HCT116 (cell line): ENCODE data around the gene SLC25A42. TPM values are rescaled to one million over a fixed set of nuclear protein-coding genes. Genes with fewer than 3 reads are reported as not detected.

Experiments used
- ATAC-seq: fragments of 200-7000 bp; cut with Tn5 transposase; 2 replicates; pipeline ENCODE4 v1.9.1; 2020; ENCODE audit warnings: mild to moderate bottlenecking, moderate library complexity
- BruUV-seq: library from RNA; stranded (reverse); fragments of 400-500 nt; replicated peaks from 2 replicates; lab custom pipeline; 2021; lab: Mats Ljungman, UMichigan
- CTCF ChIA-PET: fragments of 300-600 bp; sonication (Branson Sonifier 250); formaldehyde crosslinking; loops from one replicate; lab custom pipeline; 2021; ENCODE audit warnings: antibody characterized with exemption; lab: Charles Lee
- POLR2A ChIA-PET: fragments of 300-600, 350-600 bp; sonication (Branson Sonifier 250); formaldehyde crosslinking; loops from one replicate; lab custom pipeline; 2021; ENCODE audit warnings: antibody characterized with exemption; lab: Charles Lee
- RAD21 ChIA-PET, 2 experiments: fragments of 300-600 bp; sonication (Branson Sonifier 250); formaldehyde crosslinking; loops; one replicate each; lab custom pipeline; 2023; ENCODE audit warnings: low total read pairs in 2 of 2; ENCODE audit not compliant: uncharacterized antibody in 2 of 2, unreplicated experiment in 2 of 2, low non-redundant PET in 1 of 2; lab: Charles Lee
- DNase-seq: peaks from one replicate; pipeline ENCODE4 v3.0.0-alpha.2; 2010; ENCODE audit warnings: low read depth, low spot score
- H2AFZ ChIP-seq: fragments of 200-600 bp; shearing (Covaris generic), sonication (generic); 2 replicates; pipeline ENCODE4 v1.6.1; 2017; ENCODE audit warnings: low read depth, mixed run types, mixed read lengths, antibody characterized with exemption, low read length; ENCODE audit not compliant: poor library complexity, severe bottlenecking
- H3K27ac ChIP-seq: 2 replicates; pipeline ENCODE4 v1.5.1; 2012; ENCODE audit warnings: low read depth, low read length
- H3K27me3 ChIP-seq: fragments of 200-600 bp; sonication (generic); 2 replicates; pipeline ENCODE4 v1.6.1; 2016; ENCODE audit warnings: mixed run types, low read length, mixed read lengths; ENCODE audit not compliant: insufficient read depth
- H3K36me3 ChIP-seq, 2 experiments: fragments of 200-500 bp in 1 of 2; fragments of 200-600 bp in 1 of 2; sonication (Bioruptor generic) in 1 of 2; sonication (generic) in 1 of 2; 2 replicates each; pipeline versions ENCODE4 v1.5.1 to v1.6.1; 2014 to 2016; ENCODE audit warnings: low read length in 2 of 2, inconsistent platforms in 1 of 2, mixed read lengths in 1 of 2, mixed run types in 1 of 2; ENCODE audit not compliant: insufficient read depth in 2 of 2, control insufficient read depth in 1 of 2
- H3K4me1 ChIP-seq, 2 experiments: fragments of 200-600 bp in 1 of 2; sonication (generic) in 1 of 2; 2 replicates each; pipeline versions ENCODE4 v1.5.1 to v1.6.1; 2012 to 2017; ENCODE audit warnings: low read length in 2 of 2, inconsistent platforms in 1 of 2, mild to moderate bottlenecking in 1 of 2, mixed read lengths in 1 of 2, mixed run types in 1 of 2, moderate library complexity in 1 of 2; ENCODE audit not compliant: insufficient read depth in 2 of 2, control insufficient read depth in 1 of 2
- H3K4me2 ChIP-seq: fragments of 200-600 bp; sonication (generic); 2 replicates; pipeline ENCODE4 v1.6.1; 2017; ENCODE audit warnings: mixed run types, low read length, mixed read lengths
- H3K4me3 ChIP-seq, 2 experiments: fragments of 200-600 bp in 1 of 2; sonication (generic) in 1 of 2; replicated peaks in 1 of 2; 2 replicates each; pipeline ENCODE4 v1.5.1; 2011 to 2016; ENCODE audit warnings: low read length in 2 of 2, control low read depth in 1 of 2, low read depth in 1 of 2, mild to moderate bottlenecking in 1 of 2, mixed read lengths in 1 of 2, mixed run types in 1 of 2
- H3K79me2 ChIP-seq: fragments of 200-600 bp; sonication (generic); 2 replicates; pipeline ENCODE4 v1.6.1; 2017; ENCODE audit warnings: mild to moderate bottlenecking, mixed run types, low read length, moderate library complexity, mixed read lengths; ENCODE audit not compliant: insufficient read depth
- H3K9ac ChIP-seq: fragments of 200-600 bp; sonication (generic); 2 replicates; pipeline ENCODE4 v1.6.1; 2016; ENCODE audit warnings: low read length, mixed read lengths
- H3K9me2 ChIP-seq: fragments of 200-600 bp; sonication (generic), shearing (Covaris generic); 2 replicates; pipeline ENCODE4 v1.6.1; 2017; ENCODE audit warnings: mixed run types, mild to moderate bottlenecking, moderate library complexity; ENCODE audit not compliant: insufficient read depth
- H3K9me3 ChIP-seq, 2 experiments: fragments of 200-500 bp in 1 of 2; fragments of 200-600 bp in 1 of 2; sonication (Bioruptor generic) in 1 of 2; sonication (generic) in 1 of 2; 2 replicates each; pipeline ENCODE4 v1.6.1; 2014 to 2017; ENCODE audit warnings: low read length in 2 of 2, mixed read lengths in 2 of 2, inconsistent platforms in 1 of 2, low read depth in 1 of 2, mild to moderate bottlenecking in 1 of 2, mixed run types in 1 of 2, moderate library complexity in 1 of 2; ENCODE audit not compliant: control insufficient read depth in 1 of 2, insufficient read depth in 1 of 2
- H4K20me1 ChIP-seq: fragments of 200-600 bp; sonication (generic), shearing (Covaris generic); 2 replicates; pipeline ENCODE4 v1.6.1; 2017; ENCODE audit warnings: mixed run types, mild to moderate bottlenecking, moderate library complexity; ENCODE audit not compliant: insufficient read depth
- CBX3 ChIP-seq: IDR thresholded peaks from 2 replicates; pipeline ENCODE4 v1.6.1; 2012; ENCODE audit warnings: low read depth
- CEBPB ChIP-seq: IDR thresholded peaks from 2 replicates; pipeline ENCODE4 v1.6.1; 2012; ENCODE audit warnings: low read depth
- EZH2 ChIP-seq: fragments of 200-600 bp; sonication (generic); IDR thresholded peaks from 2 replicates; pipeline ENCODE4 v1.6.1; 2017; ENCODE audit warnings: antibody characterized with exemption, mixed run types
- EZH2phosphoT487 ChIP-seq: fragments of 200-600 bp; IDR thresholded peaks from 2 replicates; pipeline ENCODE4 v1.6.1; 2018; ENCODE audit warnings: antibody characterized with exemption, borderline replicate concordance
- FOSL1 ChIP-seq: IDR thresholded peaks from 2 replicates; pipeline ENCODE4 v1.6.1; 2012; ENCODE audit warnings: low read depth
- JUND ChIP-seq: IDR thresholded peaks from 2 replicates; pipeline ENCODE4 v1.6.1; 2012
- POLR2A ChIP-seq: IDR thresholded peaks from 2 replicates; pipeline ENCODE4 v1.7.0; 2011; ENCODE audit warnings: borderline replicate concordance; ENCODE audit not compliant: insufficient read depth, insufficient read length; ENCODE audit errors: extremely low read depth
- POLR2AphosphoS5 ChIP-seq: IDR thresholded peaks from 2 replicates; pipeline ENCODE4 v1.6.1; 2011; ENCODE audit warnings: mild to moderate bottlenecking, low read depth, low read length, moderate library complexity
- RAD21 ChIP-seq: IDR thresholded peaks from 2 replicates; pipeline ENCODE4 v1.6.1; 2012; ENCODE audit warnings: low read depth, mild to moderate bottlenecking
- SIN3A ChIP-seq: IDR thresholded peaks from 2 replicates; pipeline ENCODE4 v1.6.1; 2012; ENCODE audit warnings: low read depth
- SP1 ChIP-seq: IDR thresholded peaks from 2 replicates; pipeline ENCODE4 v1.6.1; 2012; ENCODE audit warnings: low read depth
- YY1 ChIP-seq: IDR thresholded peaks from 2 replicates; pipeline ENCODE4 v1.6.1; 2011; ENCODE audit warnings: low read length, low read depth, moderate library complexity, mild to moderate bottlenecking; ENCODE audit not compliant: insufficient replicate concordance; ENCODE audit errors: extremely low read depth
- ZNF274 ChIP-seq: fragments of 200-500 bp; sonication (Bioruptor generic); IDR thresholded peaks from 2 replicates; pipeline ENCODE4 v1.6.1; 2014; ENCODE audit warnings: mild to moderate bottlenecking, low read depth, low read length, inconsistent platforms
- intact Hi-C: fragments of 100-400 bp; cut with micrococcal nuclease; formaldehyde crosslinking; loops from 2 replicates; pipeline ENCODE4 v1.10.0; 2022
- total RNA-seq: library from RNA; stranded (reverse); gene quantifications from one replicate; pipeline ENCODE4 v1.2.1, GENCODE V29; 2021; ENCODE audit not compliant: unreplicated experiment
- TF ChIP-seq, protein P1 (sequence below), 3 experiments: fragments of 200-600 bp in 1 of 3; sonication (generic) in 1 of 3; IDR thresholded peaks in 2 of 3; conservative IDR thresholded peaks in 1 of 3; 2 replicates each; pipeline ENCODE4 v1.5.1; 2012 to 2017; ENCODE audit warnings: low read depth in 2 of 3, low read length in 2 of 3, antibody characterized with exemption in 1 of 3, borderline replicate concordance in 1 of 3, control low read depth in 1 of 3, mild to moderate bottlenecking in 1 of 3, mixed read lengths in 1 of 3, mixed run types in 1 of 3, moderate library complexity in 1 of 3; ENCODE audit not compliant: insufficient read depth in 1 of 3
- TF ChIP-seq, protein P2 (sequence below): IDR thresholded peaks from 2 replicates; pipeline ENCODE4 v1.6.1; 2012

The SLC25A42 gene
- total RNA-seq, 1 experiment from 2014 or later: 10.2 TPM

DNA sequence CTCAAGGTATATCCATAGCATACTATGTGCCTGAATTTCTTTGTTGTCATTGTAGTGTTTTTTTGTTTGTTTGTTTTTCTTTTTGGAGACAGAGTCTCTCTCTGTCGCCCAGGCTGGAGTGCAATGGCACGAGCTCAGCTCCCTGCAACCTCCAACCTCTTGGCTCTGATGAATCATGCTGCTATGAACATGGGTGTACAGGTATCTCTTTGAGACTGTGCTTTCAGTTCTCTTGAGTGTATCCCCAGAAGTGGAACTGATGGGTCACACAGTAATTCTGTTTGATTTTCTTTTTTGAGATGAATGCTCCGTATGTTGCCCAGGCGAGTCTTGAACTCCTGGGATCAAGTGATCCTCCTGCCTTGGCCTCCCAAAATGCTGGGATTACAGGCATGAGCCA, 13.7 kb upstream of the SLC25A42 start:
- ATAC-seq (no peak), DNase-seq (no peak)
- ChIA-PET RAD21 (no interaction called here), CTCF (no interaction called here), POLR2A (no interaction called here)
- TF ChIP-seq POLR2AphosphoS5 (no peak), EZH2 (no peak), CEBPB (no peak), POLR2A (no peak), EZH2phosphoT487 (no peak), FOSL1 (no peak), SIN3A (no peak), SP1 (no peak), YY1 (no peak), ZNF274 (no peak), JUND (no peak), CBX3 (no peak), RAD21 (no peak)
- TF ChIP-seq, protein P1, sequence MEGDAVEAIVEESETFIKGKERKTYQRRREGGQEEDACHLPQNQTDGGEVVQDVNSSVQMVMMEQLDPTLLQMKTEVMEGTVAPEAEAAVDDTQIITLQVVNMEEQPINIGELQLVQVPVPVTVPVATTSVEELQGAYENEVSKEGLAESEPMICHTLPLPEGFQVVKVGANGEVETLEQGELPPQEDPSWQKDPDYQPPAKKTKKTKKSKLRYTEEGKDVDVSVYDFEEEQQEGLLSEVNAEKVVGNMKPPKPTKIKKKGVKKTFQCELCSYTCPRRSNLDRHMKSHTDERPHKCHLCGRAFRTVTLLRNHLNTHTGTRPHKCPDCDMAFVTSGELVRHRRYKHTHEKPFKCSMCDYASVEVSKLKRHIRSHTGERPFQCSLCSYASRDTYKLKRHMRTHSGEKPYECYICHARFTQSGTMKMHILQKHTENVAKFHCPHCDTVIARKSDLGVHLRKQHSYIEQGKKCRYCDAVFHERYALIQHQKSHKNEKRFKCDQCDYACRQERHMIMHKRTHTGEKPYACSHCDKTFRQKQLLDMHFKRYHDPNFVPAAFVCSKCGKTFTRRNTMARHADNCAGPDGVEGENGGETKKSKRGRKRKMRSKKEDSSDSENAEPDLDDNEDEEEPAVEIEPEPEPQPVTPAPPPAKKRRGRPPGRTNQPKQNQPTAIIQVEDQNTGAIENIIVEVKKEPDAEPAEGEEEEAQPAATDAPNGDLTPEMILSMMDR (IDR thresholded peaks at IDR 0.05 in 2 of 3, conservative IDR thresholded peaks at IDR 0.05 in 1 of 3; ENCODE audit: borderline replicate concordance in 1 of 3, insufficient read depth in 1 of 3, low read depth in 2 of 3, low read length in 2 of 3): no peak
- TF ChIP-seq, protein P2, sequence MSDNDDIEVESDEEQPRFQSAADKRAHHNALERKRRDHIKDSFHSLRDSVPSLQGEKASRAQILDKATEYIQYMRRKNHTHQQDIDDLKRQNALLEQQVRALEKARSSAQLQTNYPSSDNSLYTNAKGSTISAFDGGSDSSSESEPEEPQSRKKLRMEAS: no peak
- Histone ChIP-seq H3K27me3 (no peaks in the 10 kb centered on the region), H3K79me2 (no peaks in the 10 kb centered on the region), H3K27ac (no peak overlapping the region), H3K4me1 (no peaks in the 10 kb centered on the region), H3K4me3 (no peak overlapping the region), H3K9ac (no peak overlapping the region), H4K20me1 (no peaks in the 10 kb centered on the region), H2AFZ (no peak overlapping the region), H3K9me2 (no peaks in the 10 kb centered on the region), H3K9me3 (no peaks in the 10 kb centered on the region), H3K4me2 (no peak overlapping the region), H3K36me3 (peaks cover 11 to 32% of the 10 kb centered on the region in 2 experiments; a peak in 3 of 4 replicates)
- BruUV-seq: no TSS peak
- intact Hi-C loops: no loop called here
